SKM-1 (cell line): ENCODE results near the gene POLR2B.
"Not testable (repeated sequence)": the region's sequence is repeated elsewhere in the genome, so short reads cannot be mapped to it uniquely, and the experiment has no call there.

Experiments used
- DNase-seq: peaks from one replicate; lab custom pipeline; 2025; ENCODE audit not compliant: unreplicated experiment; lab: John Stamatoyannopoulos, UW

Gene POLR2B

DNA sequence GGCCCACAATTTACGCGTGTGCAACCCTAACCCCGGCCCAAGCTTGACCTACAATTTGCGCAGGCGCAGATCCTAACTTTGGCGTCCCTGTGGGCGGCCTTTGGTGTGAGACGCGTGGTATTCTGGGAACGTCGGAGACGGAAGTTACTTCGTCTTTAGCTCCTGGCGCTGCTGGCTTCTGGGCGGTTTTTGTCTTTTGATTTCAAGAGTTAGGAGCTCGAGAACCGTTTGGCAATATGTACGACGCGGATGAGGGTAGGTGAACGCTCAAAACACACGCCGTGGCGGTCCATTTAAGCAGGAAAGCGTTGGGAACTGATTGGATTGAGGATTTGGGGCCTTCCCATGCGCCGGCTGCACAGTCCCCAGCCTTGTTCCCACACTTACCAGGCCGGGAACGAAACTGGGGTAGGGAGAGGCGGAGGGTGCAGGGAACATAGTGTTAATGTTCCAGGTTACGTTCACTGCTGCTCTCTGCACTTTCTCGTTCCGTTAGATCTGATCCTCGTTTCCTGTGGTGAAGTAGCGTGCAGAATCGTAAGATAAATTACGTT is at the start of gene POLR2B:
TSS of gene POLR2B (plus strand) at position 147 of the 554 bp plus-strand sequence. CDS start at position 237, 90 bp downstream.
- DNase-seq = peak; percentile 92

DNA sequence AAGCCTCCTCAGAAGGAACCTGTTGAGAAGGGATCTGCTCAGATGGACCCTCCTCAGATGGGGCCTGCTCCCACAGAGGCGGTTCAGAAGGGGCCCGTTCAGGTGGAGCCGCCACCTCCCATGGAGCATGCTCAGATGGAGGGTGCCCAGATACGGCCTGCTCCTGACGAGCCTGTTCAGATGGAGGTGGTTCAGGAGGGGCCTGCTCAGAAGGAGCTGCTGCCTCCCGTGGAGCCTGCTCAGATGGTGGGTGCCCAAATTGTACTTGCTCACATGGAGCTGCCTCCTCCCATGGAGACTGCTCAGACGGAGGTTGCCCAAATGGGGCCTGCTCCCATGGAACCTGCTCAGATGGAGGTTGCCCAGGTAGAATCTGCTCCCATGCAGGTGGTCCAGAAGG is 48.1 kb upstream of the POLR2B start:
- no peak for DNase-seq

DNA sequence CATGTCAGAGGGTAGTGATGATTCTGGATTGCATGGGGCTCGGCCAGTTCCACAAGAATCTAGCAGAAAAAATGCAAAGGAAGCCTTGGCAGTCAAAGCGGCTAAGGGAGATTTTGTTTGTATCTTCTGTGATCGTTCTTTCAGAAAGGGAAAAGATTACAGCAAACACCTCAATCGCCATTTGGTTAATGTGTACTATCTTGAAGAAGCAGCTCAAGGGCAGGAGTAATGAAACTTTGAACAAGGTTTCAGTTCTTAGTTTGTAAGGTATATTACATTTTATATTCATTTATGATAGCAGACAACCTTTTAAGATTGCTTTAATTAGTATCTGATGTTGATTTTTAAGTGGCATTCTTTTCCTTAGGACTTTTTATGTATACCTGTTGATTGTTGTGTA is 46.8 kb upstream of the POLR2B start:
- no peak for DNase-seq

DNA sequence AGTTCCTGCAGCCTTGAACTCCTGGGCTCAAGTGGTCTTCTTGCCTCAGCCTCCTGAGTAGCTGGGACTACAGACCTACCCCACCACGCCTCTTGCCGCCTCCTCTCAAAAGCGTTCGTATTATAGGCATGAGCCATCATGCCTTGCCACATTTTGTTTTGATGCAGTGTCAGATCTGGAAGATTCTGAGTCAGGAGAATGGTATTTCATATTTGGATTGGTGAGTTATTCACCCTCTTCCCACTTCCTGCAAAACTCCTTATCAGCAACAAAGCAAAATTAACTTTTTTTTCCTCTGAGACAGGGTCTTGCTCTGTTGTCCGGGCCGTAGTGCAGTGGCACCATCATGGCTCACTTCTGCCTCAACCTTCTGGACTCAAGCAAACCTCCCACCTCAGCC is 41.4 kb upstream of the POLR2B start:
- DNase-seq = no peak

DNA sequence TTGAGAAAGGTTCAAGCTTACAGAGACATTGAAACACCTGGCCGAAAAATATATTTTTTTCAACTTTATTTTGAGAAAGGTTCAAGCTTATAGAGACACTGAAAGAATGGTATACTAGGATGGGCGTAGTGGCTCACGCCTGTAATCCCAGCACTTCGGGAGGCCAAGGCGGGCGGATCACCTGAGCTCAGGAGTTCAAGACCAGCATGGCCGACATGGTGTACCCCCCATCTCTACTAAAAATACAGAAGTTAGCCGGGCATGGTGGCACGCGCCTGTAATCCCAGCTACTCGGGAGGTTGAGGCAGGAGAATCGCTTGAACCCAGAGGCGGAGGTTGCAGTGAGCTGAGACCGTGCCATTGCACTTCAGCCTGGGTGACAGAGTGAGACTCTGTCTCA is 38.9 kb upstream of the POLR2B start:
- not testable (repeated sequence) for DNase-seq

DNA sequence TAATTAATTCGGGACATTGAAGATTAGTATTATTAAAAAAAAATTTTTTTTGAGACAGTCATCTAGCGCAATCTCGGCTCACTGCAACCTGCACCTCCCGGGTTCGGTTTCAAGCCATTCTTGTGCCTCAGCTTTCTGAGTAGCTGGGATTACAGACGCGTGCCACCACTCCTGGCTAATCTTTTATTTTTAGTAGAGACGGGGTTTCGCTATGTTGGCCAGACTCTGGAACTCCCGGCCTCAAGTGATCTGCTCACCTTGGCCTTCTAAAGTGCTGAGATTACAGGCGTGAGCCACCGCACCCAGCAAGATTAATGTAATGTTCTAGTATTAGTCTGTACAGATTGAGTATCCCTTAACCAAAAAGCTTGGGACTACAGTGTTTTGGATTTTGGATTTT is 38.3 kb upstream of the POLR2B start:
- no peak for DNase-seq

DNA sequence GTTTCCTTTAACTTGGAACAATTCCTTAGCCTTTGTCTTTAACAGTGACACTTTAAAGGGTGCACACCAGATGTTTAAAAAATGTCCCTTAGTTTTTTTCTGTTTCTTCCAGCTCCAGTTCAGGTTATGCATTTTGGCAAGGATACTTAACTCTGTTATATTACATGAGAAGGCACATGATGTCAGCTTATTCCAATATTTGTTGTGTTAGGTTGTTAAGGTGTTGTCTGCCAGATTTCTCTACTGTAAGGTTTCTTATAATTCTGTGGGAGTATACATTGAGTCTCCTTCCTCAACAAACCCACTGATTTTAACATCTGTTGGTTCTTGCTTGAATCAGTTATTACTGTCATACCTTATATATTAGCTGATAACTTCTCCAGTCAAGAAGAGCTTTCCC is 37.7 kb upstream of the POLR2B start:
- DNase-seq = no peak

DNA sequence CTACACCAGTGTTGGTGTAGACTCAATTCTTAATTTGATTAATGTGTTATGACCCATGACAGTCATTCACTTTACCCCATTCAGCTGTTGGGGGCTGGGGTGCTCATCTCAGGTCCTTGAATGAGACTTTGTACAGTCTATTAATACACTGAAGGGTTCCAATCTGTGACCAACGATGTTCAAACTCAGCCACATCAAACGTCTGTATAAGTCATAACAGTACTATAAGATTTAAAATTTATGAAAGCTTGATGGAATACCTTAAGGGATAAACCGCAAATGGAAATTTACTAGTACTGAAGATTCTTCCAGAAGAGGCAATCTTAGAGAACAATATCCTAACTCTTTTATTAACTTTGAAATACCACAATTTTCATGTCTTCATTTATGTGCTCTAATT is 37.3 kb upstream of the POLR2B start:
- no peak for DNase-seq

DNA sequence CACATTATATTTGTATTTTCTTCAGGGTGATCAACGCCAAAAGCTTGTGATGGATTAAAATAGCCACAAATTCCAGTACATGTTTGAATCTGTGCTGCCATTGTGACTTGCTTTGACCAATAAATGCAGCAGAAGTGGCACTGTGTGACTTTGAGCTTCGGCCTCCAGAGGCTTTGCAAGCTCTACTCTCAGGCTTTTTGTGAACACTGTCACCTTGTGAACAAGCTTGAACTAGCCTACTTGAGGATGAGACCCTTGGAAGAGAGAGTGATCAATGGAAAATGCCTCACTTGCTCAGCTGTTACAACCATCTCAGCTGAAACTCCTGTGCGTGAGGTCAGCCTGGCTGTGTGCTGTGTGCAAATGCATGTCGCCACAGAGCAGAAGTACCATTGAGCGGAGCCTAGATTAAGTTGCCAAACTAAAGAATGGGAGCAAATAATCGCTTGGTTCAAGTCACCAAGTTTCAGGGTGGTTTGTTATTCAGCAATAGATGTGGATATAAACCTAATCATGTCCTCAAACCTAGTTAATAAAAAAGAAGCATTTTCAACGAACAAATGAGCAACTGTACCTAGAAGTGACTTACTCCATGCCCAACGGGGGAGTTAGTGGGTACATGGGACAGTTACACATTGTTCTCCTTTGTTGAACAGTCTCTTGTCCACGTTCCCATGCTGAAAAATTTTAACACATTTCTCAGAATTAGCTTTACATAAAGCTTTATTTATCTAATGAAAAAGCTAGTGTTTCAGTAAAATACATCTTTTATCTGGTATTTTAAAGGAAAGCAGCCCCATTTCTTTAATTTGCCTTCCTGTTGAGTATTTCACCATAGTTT is 24.8 kb upstream of the POLR2B start:
- no peak for DNase-seq

DNA sequence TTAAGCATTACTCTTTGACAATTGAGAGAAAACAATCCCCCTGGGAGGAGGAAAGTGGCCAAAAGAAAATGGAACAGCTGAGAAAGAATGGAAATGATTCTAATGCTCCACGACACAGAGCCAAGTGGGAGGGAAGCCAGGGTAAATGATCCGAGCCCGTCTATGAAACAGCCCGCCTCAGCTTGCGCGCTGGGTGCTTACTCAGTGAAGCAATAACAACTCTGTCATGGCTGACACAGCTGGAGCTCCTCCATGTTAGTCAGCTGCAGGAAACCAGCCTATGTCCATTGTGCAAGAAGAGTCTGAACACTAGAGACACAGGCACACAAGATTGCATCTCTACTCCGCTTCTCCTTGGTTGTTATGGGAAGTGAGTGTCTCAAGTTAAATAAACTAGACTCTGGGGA is 20.6 kb upstream of the POLR2B start:
- DNase-seq = peak; percentile 97

DNA sequence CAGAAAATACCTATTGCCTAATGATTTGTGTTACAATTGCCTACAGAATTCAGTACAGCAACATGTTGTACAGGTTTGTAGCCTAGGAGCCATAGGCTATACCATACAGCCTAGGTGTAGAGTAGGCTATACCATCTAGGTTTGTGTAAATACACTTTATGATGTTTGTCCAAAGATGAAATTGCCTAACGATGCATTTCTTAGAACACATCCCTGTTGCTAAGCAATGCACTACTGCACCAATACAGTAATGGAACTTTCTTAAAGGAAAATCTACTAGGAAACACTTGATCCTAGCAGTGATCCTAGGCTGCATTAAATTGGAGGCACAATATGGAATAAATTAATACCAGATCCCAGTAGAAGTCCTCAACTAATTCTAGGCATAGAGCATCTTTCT is 19.6 kb upstream of the POLR2B start:
- DNase-seq = no peak

DNA sequence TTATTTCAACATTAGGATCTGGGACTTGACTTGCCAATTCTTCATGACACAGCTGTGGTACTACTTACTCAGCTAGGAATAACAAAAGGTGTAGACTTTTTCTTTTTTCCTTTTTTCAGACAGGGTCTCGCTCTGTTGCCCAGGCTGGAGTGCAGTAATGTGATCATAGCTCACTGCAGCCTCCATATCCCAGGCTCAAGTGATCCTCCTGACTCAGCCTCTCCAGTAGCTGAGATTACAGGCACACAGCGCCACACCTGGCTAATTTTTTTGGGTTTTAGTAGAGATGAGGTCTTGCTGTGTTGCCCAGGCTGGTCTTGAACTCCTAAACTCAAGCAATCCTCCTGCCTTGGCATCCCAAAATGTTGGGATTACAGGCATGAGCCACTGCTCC is 17.6 kb upstream of the POLR2B start:
- DNase-seq = no peak

DNA sequence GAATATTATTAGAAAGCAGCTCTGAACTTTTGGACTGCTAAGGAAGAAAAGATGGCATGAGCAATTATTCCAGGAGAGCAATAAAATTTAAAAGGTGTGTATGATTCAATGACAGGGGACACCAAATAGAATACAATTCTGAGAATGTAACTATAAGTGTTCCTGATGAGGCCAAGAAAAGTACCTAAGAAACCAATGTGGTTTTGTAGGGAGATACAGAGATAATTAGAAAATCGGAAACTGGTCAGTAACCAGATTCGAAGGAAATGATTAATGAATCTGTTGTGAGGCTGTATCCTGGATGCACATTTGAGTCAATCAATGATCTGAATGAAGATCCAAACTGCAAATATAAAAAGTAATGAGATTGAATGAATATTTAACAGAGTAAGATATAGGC is 7.3 kb upstream of the POLR2B start:
- DNase-seq = no peak

DNA sequence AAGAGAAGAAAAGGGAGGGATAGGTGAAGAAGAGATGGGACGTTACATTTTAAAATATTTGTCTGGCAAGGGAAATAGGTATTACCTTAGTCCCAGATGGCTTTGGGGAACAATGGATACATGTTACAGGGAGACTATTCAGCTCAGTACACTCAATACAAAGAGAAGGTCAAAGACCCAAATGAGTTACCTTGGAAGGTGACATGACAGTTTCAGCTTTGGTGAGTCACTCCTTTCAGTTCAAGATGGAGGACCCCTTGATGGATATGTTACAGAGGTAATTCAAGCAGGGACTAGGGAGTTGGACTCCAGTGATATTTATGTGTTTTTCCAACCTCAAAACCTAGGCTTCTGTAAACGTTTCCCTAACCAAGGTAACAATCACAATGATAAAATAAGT is 6.3 kb upstream of the POLR2B start:
- DNase-seq = no peak

DNA sequence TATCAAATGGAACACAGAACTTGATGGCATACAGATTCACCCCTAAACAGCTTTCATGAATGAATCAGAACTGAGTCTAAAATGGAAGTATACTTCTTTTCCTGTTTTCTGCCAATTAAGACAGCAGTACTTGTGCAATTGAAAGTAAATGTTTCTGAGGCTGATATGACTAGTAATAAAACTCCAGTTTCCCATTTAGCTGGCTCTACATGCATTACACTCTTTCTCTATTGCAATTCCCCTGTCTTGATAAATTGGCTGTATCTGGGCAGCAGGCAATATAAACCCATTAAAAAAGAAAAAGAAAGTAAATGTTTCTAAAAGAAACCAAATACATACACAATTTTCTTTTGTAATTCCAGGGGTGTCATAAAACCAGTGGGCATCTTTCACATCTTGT is 5.9 kb upstream of the POLR2B start:
- DNase-seq = no peak

DNA sequence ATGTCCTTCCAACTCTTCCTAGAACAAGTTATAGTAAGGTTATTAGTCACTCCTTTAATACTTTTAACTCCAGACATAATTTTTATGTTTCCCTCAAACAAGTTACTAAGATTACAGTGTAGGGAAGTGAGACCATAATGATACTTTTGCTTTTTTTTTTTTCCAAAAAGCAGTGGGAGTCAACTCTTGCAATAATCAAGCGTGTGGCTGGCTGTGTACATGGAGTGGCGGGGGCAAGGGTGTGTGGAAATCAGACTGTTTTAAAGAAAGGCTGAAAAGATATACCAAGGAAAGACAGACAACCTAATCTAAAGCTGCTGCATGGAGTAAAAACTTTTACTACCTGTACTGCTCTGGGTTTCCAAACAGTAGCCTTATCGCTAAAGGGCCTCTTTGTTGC is 5.4 kb upstream of the POLR2B start:
- no peak for DNase-seq

DNA sequence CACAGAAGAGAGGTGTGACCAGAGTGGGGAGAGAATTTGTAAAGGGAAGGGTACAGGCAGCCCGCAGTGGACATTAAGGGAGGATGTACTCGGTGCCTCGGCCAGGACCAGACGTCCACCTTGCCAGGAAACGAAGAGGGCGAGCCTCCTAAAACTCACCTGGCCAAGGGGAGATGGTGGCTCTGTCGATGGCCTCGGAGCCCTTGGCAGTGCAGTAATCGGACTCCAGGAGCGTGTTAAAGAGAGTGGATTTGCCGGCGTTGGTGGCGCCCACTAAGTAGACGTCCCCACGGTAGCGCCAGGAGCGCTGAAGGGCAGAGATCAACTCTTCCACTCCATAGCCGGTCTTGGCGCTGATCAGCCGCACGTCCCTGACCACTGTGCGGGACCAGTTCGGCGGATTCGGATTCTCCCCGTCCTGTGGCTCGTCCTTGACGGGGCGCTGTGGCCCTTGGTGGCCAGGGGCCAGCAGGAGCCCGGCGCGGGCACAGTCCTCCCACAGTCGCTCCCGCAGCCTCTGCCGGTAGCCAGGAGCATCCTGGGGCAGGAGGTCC is 2.3 kb upstream of the POLR2B start:
- DNase-seq = no peak

DNA sequence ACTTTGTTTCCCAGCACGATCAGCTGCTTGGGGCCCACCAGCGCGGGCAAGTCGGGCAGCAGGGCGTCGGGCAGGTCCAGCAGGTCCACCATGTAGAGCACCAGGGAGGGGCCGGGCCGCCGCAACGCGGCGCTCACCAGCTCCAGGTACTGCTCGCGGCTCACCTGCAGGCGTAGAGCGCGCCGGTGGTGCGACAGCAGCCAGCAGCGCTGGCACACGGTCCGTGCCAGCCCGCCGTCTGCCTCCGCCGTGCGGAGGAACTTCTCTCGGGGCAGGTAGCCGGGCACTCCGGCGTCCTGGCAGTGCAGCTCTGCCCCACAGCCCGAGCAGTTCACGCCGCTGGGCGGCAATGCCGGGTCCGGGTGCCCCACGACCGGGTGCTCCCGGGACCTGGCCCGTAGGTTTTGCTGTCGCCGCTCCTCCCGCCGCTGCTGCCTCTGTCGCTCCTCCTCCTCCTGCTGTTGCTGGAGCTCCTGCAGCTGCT is 1.8 kb upstream of the POLR2B start:
- no peak for DNase-seq

DNA sequence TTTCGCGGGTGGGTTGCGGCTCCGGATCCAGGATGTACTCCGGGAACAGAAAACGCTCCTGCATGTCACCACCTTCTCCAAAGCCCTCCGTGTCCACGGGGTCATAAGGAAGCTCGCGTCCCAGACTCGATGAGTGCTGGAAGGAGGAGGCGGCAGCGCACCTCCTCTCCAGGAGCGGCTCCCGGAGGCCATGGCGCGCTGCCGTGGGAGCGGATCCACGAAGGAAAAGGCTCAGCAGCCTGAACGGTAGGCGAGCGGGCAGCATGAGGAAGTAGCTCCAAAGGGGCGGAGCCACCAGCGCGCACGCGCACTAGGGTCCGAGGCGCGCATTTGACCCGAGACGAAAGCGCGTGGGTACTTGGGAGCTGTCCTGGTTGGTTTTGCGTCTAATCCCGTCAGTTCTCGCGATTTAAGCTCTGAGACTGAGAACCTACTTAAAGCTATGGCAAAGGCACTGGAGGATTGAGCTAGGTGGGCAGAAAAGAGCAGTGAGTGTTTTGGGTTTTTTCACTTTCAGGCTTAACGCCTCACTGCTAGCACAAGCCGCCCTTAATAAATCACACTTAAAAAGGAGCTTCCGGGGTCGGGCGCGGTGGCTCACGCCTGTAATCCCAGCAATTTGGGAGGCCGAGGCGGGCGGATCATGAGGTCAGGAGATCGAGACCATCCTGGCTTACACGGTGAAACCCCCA is 1.2 kb upstream of the POLR2B start, which contains the start of gene NOA1:
TSS of gene NOA1 (minus strand) at position 286 of the 692 bp plus-strand sequence. CDS start at position 265, 21 bp downstream.
- peak; percentile 91 for DNase-seq

DNA sequence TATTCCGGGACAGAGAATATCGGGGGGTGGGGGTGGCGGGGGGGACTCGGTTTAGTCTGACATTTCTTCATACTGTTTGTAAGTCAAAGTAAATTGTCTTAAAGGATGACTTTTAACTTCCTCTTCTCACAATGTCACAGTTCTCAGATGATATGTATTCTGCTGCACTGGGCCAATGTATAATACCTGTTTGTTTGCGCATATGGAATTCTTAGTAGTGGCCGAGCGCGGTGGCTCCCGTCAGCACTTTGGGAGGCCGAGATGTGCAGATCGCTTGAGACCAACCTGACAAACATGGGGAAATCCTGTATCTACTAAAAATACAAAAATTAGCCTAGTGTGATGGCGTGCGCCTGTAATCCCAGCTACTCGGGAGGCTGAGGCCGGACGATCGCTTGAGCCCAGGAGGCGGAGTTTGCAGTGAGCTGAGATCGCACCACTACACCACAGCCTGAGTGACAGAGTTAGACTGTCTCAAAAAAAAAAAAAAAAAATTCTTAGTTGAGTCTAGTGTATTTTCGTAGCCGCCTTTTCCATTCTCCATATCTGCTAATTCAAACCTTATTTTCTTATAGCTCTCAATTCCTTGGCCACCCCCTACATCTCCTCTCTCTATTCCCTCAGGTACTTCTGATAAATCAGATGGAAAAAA is 851 bp downstream of the POLR2B start:
- DNase-seq = no peak

DNA sequence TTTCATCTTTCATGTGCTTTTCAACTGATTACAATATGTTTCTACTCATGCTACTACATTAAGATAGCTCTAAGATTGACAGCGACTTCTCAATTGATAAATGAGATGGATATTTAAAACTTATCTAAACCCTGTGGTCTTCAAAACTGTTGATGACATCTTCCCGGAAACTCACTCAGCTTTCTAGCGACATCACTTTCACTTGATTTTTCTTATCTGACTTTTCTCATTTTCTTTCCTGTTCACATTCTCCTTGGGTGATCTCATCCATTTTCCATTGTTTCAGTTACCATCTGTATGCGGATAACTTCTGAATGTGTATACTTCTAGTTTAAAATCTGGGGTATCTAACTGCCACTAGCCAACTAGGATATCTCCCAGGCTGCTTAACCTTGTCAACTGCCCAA is 3.1 kb downstream of the POLR2B start:
- DNase-seq = no peak
